Urinary bladder (tissue), 4 donors: ENCODE results near the gene OR2V2. TPM values are rescaled to one million over a fixed set of nuclear protein-coding genes. Genes with fewer than 3 reads are reported as not detected.
"Not testable (repeated sequence)": the region's sequence is repeated elsewhere in the genome, so short reads cannot be mapped to it uniquely, and the experiment has no call there.

ENCODE experiments used
- DNase-seq: peaks from one replicate; pipeline ENCODE4 v3.0.0-alpha.2; 2015; ENCODE audit errors: extremely low spot score
- H3K27ac ChIP-seq: one replicate; pipeline ENCODE4 v1.5.1; 2013; ENCODE audit warnings: low read depth, mild to moderate bottlenecking, moderate library complexity
- H3K36me3 ChIP-seq: one replicate; pipeline ENCODE4 v1.6.1; 2013; ENCODE audit warnings: mild to moderate bottlenecking, moderate library complexity; ENCODE audit not compliant: insufficient read depth
- H3K4me1 ChIP-seq: one replicate; pipeline ENCODE4 v1.6.1; 2013; ENCODE audit warnings: mild to moderate bottlenecking, moderate library complexity; ENCODE audit not compliant: insufficient read depth
- H3K4me3 ChIP-seq: one replicate; pipeline ENCODE4 v1.5.1; 2013; ENCODE audit warnings: low read depth, low read length
- WGBS: extraction: QIAGEN DNeasy Blood & Tissue Kit; methylation state at CpG from one replicate; pipeline ENCODE4 v1.1.7; 2013; 5-methylcytosine and 5-hydroxymethylcytosine counted together
- polyA plus RNA-seq: library from polyadenylated mRNA; stranded (reverse); fragments of 200-250 nt; gene quantifications from one replicate; pipeline ENCODE4 v1.2.3, GENCODE V29; 2013
- total RNA-seq: library from RNA; depleted of rRNA; stranded (reverse); fragments of >200 nt; gene quantifications from one replicate; pipeline ENCODE4 v1.2.3, GENCODE V29; 2014
- donor health status: healthy with polysubstance abuse.
- donor health status: healthy.

OR2V2 gene
- total and polyA plus RNA-seq, 2 donors = not detected

- Histone ChIP-seq H3K4me1 (no peaks in the 10 kb centered on the region), H3K4me3 (no peak overlapping the region), H3K27ac (no peak overlapping the region), H3K36me3 (no peaks in the 10 kb centered on the region)
- 51% methylated on average over 3 of the region's 3 CpGs for WGBS
- no peak for DNase-seq
Measured at GRCh38 chr5:181176254-181176952, 29.0 kb downstream of the OR2V2 start.

GRCh38 chr5:181177559-181177958 lies 30.2 kb downstream of the OR2V2 start:
- not testable (repeated sequence) for H3K36me3 ChIP-seq, H3K4me3 ChIP-seq, H3K4me1 ChIP-seq, DNase-seq, H3K27ac ChIP-seq
- 72% methylated on average over 14 of the region's 14 CpGs for whole genome bisulfite sequencing

- H3K36me3 ChIP-seq = no peaks in the 10 kb centered on the region
- 50% methylated on average over 25 of the region's 25 CpGs for WGBS
- no peaks in the 10 kb centered on the region for H3K4me1 ChIP-seq
- no peak overlapping the region for H3K27ac ChIP-seq
- no peak overlapping the region for H3K4me3 ChIP-seq
- DNase-seq = no peak
Measured at GRCh38 chr5:181181650-181182565, 34.5 kb downstream of the OR2V2 start.

GRCh38 chr5:181182651-181183050 lies 35.3 kb downstream of the OR2V2 start:
- Histone ChIP-seq H3K4me3 (no peak overlapping the region), H3K36me3 (no peaks in the 10 kb centered on the region), H3K27ac (no peak overlapping the region), H3K4me1 (no peaks in the 10 kb centered on the region)
- DNase-seq = no peak
- WGBS = 75% methylated on average over 12 of the region's 12 CpGs

GRCh38 chr5:181184845-181185216 lies 37.4 kb downstream of the OR2V2 start:
- H3K4me3 ChIP-seq = no peak overlapping the region
- no peaks in the 10 kb centered on the region for H3K36me3 ChIP-seq
- DNase-seq = no peak
- WGBS = 77% methylated on average over 16 of the region's 16 CpGs
- no peak overlapping the region for H3K27ac ChIP-seq
- H3K4me1 ChIP-seq = no peaks in the 10 kb centered on the region

- 94% methylated on average over 13 of the region's 13 CpGs for WGBS
- no peak overlapping the region for H3K27ac ChIP-seq
- no peak overlapping the region for H3K4me3 ChIP-seq
- DNase-seq = no peak
- H3K36me3 ChIP-seq = no peaks in the 10 kb centered on the region
- H3K4me1 ChIP-seq = no peaks in the 10 kb centered on the region
Measured at GRCh38 chr5:181185560-181185959, 38.2 kb downstream of the OR2V2 start.

GRCh38 chr5:181186022-181186421 lies 38.6 kb downstream of the OR2V2 start:
- 90% methylated on average over 6 of the region's 6 CpGs for WGBS
- Histone ChIP-seq H3K4me3 (no peak overlapping the region), H3K27ac (no peak overlapping the region), H3K36me3 (no peaks in the 10 kb centered on the region), H3K4me1 (no peaks in the 10 kb centered on the region)
- no peak for DNase-seq

- DNase-seq = no peak
- H3K4me1 ChIP-seq = no peaks in the 10 kb centered on the region
- no peak overlapping the region for H3K27ac ChIP-seq
- H3K36me3 ChIP-seq = no peaks in the 10 kb centered on the region
- H3K4me3 ChIP-seq = no peak overlapping the region
- 43% methylated on average over 8 of the region's 8 CpGs for WGBS
Measured at GRCh38 chr5:181186986-181187499, 39.7 kb downstream of the OR2V2 start.

- 3% methylated on average over 37 of the region's 37 CpGs for WGBS
- Histone ChIP-seq H3K27ac (no peak overlapping the region), H3K4me1 (no peaks in the 10 kb centered on the region), H3K36me3 (no peaks in the 10 kb centered on the region), H3K4me3 (no peak overlapping the region)
- DNase-seq = no peak
Measured at GRCh38 chr5:181187500-181188213, 40.3 kb downstream of the OR2V2 start.

GRCh38 chr5:181188700-181189362 lies 41.4 kb downstream of the OR2V2 start:
- no peak overlapping the region for H3K27ac ChIP-seq
- peak; percentile 82 for DNase-seq
- under 1% methylated on average over 35 of the region's 35 CpGs for WGBS
- H3K36me3 ChIP-seq = no peaks in the 10 kb centered on the region
- H3K4me1 ChIP-seq = no peaks in the 10 kb centered on the region
- H3K4me3 ChIP-seq = peak overlapping the region; percentile 47

- H3K4me1 ChIP-seq = no peaks in the 10 kb centered on the region
- H3K27ac ChIP-seq = no peak overlapping the region
- H3K36me3 ChIP-seq = no peaks in the 10 kb centered on the region
- under 1% methylated on average over 41 of the region's 41 CpGs for WGBS
- DNase-seq = no peak
- H3K4me3 ChIP-seq = peak overlapping the region; percentile 47
Measured at GRCh38 chr5:181189363-181189961, 42.1 kb downstream of the OR2V2 start.

- Histone ChIP-seq H3K4me1 (no peaks in the 10 kb centered on the region), H3K27ac (no peak overlapping the region), H3K4me3 (peak overlapping the region; percentile 47), H3K36me3 (no peaks in the 10 kb centered on the region)
- DNase-seq = no peak
- under 1% methylated on average over 52 of the region's 52 CpGs for WGBS
Measured at GRCh38 chr5:181189962-181190710, 42.8 kb downstream of the OR2V2 start.
